ENCODE data around the gene NPS. TPM values are rescaled to one million over a fixed set of nuclear protein-coding genes. Genes with fewer than 3 reads are reported as not detected.

The NPS gene
- polyA plus RNA-seq: not detected

GRCh38 chr10:127549009-127549408 is at the start of gene NPS:
TSS of gene NPS (plus strand) at chr10:127549309. CDS start at chr10:127549369, 60 bp downstream.
- Mint-ChIP-seq H3K9me3 (peaks cover 6 to 31% (median 14%) of the 10 kb centered on the region in 6 donors), H3K36me3 (peaks cover 0 to 4% (median 0%) of the 10 kb centered on the region in 3 donors), H3K27ac (no peak within 1 kb of the TSS), H3K4me3 (no peak within 1 kb of the TSS), H3K4me1 (no peaks in the 10 kb centered on the region), H3K27me3 (ENCODE audit: low read depth in 3 of 3) (peaks cover 0 to 4% (median 4%) of the 10 kb centered on the region in 3 donors)
- DNase-seq: no peak

- peaks cover 8 to 10% (median 8%) of the 10 kb centered on the region in 3 donors for H3K27me3 Mint-ChIP-seq (ENCODE audit: low read depth in 3 of 3)
- H3K36me3 Mint-ChIP-seq: no peaks in the 10 kb centered on the region
- no peaks in the 10 kb centered on the region for H3K4me1 Mint-ChIP-seq
- H3K9me3 Mint-ChIP-seq: no peaks in the 10 kb centered on the region
- no peak overlapping the region for H3K4me3 Mint-ChIP-seq
- no peak for DNase-seq
- H3K27ac Mint-ChIP-seq: no peak overlapping the region
Observed at GRCh38 chr10:127500127-127500526, 49.0 kb upstream of the NPS start.

- H3K36me3 Mint-ChIP-seq: no peaks in the 10 kb centered on the region
- no peak overlapping the region for H3K27ac Mint-ChIP-seq
- no peak overlapping the region for H3K4me3 Mint-ChIP-seq
- H3K9me3 Mint-ChIP-seq: no peaks in the 10 kb centered on the region
- peaks cover 5 to 10% (median 7%) of the 10 kb centered on the region in 3 donors for H3K27me3 Mint-ChIP-seq (ENCODE audit: low read depth in 3 of 3)
- DNase-seq: no peak
- no peaks in the 10 kb centered on the region for H3K4me1 Mint-ChIP-seq
Observed at GRCh38 chr10:127506094-127506493, 43.0 kb upstream of the NPS start.

GRCh38 chr10:127522298-127522697 is 26.8 kb upstream of the NPS start:
- Mint-ChIP-seq H3K27ac (no peak overlapping the region), H3K27me3 (ENCODE audit: low read depth in 3 of 3) (peaks cover 0 to 5% (median 2%) of the 10 kb centered on the region in 3 donors), H3K9me3 (peaks cover 0 to 2% (median 0%) of the 10 kb centered on the region in 6 donors), H3K36me3 (no peaks in the 10 kb centered on the region), H3K4me3 (no peak overlapping the region), H3K4me1 (no peaks in the 10 kb centered on the region)
- DNase-seq: no peak

- H3K36me3 Mint-ChIP-seq: no peaks in the 10 kb centered on the region
Observed at GRCh38 chr10:127523476-127523875, 25.6 kb upstream of the NPS start.

GRCh38 chr10:127524229-127524628 is 24.9 kb upstream of the NPS start:
- H3K27ac Mint-ChIP-seq: no peak overlapping the region
- H3K9me3 Mint-ChIP-seq: no peaks in the 10 kb centered on the region
- no peak overlapping the region for H3K4me3 Mint-ChIP-seq
- no peak for DNase-seq
- no peaks in the 10 kb centered on the region for H3K4me1 Mint-ChIP-seq
- H3K36me3 Mint-ChIP-seq: no peaks in the 10 kb centered on the region
- H3K27me3 Mint-ChIP-seq (ENCODE audit: low read depth in 3 of 3): peaks cover 0 to 9% (median 4%) of the 10 kb centered on the region in 3 donors

More at GRCh38 chr10:127523476-127523875, 25.6 kb upstream of the NPS start:
- Mint-ChIP-seq H3K4me3 (no peak overlapping the region), H3K4me1 (no peaks in the 10 kb centered on the region), H3K27ac (no peak overlapping the region), H3K9me3 (peaks cover 0 to 2% (median 0%) of the 10 kb centered on the region in 6 donors), H3K27me3 (ENCODE audit: low read depth in 3 of 3) (peaks cover 0 to 5% (median 2%) of the 10 kb centered on the region in 3 donors)
- DNase-seq: no peak

- no peaks in the 10 kb centered on the region for H3K36me3 Mint-ChIP-seq
Observed at GRCh38 chr10:127524908-127525665, 24.0 kb upstream of the NPS start.

GRCh38 chr10:127525686-127526085 is 23.4 kb upstream of the NPS start:
- no peaks in the 10 kb centered on the region for H3K36me3 Mint-ChIP-seq
- H3K9me3 Mint-ChIP-seq: no peaks in the 10 kb centered on the region
- no peak overlapping the region for H3K27ac Mint-ChIP-seq
- DNase-seq: no peak
- no peaks in the 10 kb centered on the region for H3K4me1 Mint-ChIP-seq
- H3K4me3 Mint-ChIP-seq: no peak overlapping the region
- H3K27me3 Mint-ChIP-seq (ENCODE audit: low read depth in 3 of 3): peaks cover 0 to 9% (median 2%) of the 10 kb centered on the region in 3 donors

More at GRCh38 chr10:127524908-127525665, 24.0 kb upstream of the NPS start:
- Mint-ChIP-seq H3K9me3 (no peaks in the 10 kb centered on the region), H3K27me3 (ENCODE audit: low read depth in 3 of 3) (peaks cover 0 to 9% (median 2%) of the 10 kb centered on the region in 3 donors), H3K27ac (no peak overlapping the region), H3K4me3 (no peak overlapping the region), H3K4me1 (no peaks in the 10 kb centered on the region)
- DNase-seq: no peak

- H3K4me3 Mint-ChIP-seq: no peak overlapping the region
- H3K27me3 Mint-ChIP-seq (ENCODE audit: low read depth in 3 of 3): peaks cover 0 to 9% (median 2%) of the 10 kb centered on the region in 3 donors
- H3K27ac Mint-ChIP-seq: no peak overlapping the region
- H3K36me3 Mint-ChIP-seq: no peaks in the 10 kb centered on the region
- H3K9me3 Mint-ChIP-seq: no peaks in the 10 kb centered on the region
- H3K4me1 Mint-ChIP-seq: no peaks in the 10 kb centered on the region
- DNase-seq: no peak
Observed at GRCh38 chr10:127526161-127526560, 22.9 kb upstream of the NPS start.

GRCh38 chr10:127527320-127527719 is 21.8 kb upstream of the NPS start:
- DNase-seq: no peak
- Mint-ChIP-seq H3K4me3 (no peak overlapping the region), H3K4me1 (no peaks in the 10 kb centered on the region), H3K27me3 (ENCODE audit: low read depth in 3 of 3) (peaks cover 2 to 11% (median 4%) of the 10 kb centered on the region in 3 donors), H3K36me3 (no peaks in the 10 kb centered on the region), H3K27ac (no peak overlapping the region), H3K9me3 (no peaks in the 10 kb centered on the region)

GRCh38 chr10:127527891-127528290 is 21.2 kb upstream of the NPS start:
- H3K4me1 Mint-ChIP-seq: no peaks in the 10 kb centered on the region
- no peaks in the 10 kb centered on the region for H3K9me3 Mint-ChIP-seq
- no peak for DNase-seq
- no peak overlapping the region for H3K4me3 Mint-ChIP-seq
- H3K27ac Mint-ChIP-seq: no peak overlapping the region
- H3K36me3 Mint-ChIP-seq: no peaks in the 10 kb centered on the region
- H3K27me3 Mint-ChIP-seq (ENCODE audit: low read depth in 3 of 3): peaks cover 2 to 7% (median 4%) of the 10 kb centered on the region in 3 donors

- Mint-ChIP-seq H3K27ac (no peak overlapping the region), H3K4me3 (no peak overlapping the region), H3K9me3 (no peaks in the 10 kb centered on the region), H3K4me1 (no peaks in the 10 kb centered on the region), H3K27me3 (ENCODE audit: low read depth in 3 of 3) (peaks cover 2 to 16% (median 5%) of the 10 kb centered on the region in 3 donors), H3K36me3 (no peaks in the 10 kb centered on the region)
- no peak for DNase-seq
Observed at GRCh38 chr10:127532193-127532592, 16.9 kb upstream of the NPS start.

- no peaks in the 10 kb centered on the region for H3K4me1 Mint-ChIP-seq
- no peak overlapping the region for H3K4me3 Mint-ChIP-seq
- no peak overlapping the region for H3K27ac Mint-ChIP-seq
- no peaks in the 10 kb centered on the region for H3K9me3 Mint-ChIP-seq
- DNase-seq: no peak
- no peaks in the 10 kb centered on the region for H3K36me3 Mint-ChIP-seq
- H3K27me3 Mint-ChIP-seq (ENCODE audit: low read depth in 3 of 3): peaks cover 2 to 16% (median 5%) of the 10 kb centered on the region in 3 donors
Observed at GRCh38 chr10:127532659-127533058, 16.4 kb upstream of the NPS start.

GRCh38 chr10:127534074-127534473 is 15.0 kb upstream of the NPS start:
- H3K4me1 Mint-ChIP-seq: no peaks in the 10 kb centered on the region
- H3K9me3 Mint-ChIP-seq: no peaks in the 10 kb centered on the region
- peaks cover 4 to 15% (median 6%) of the 10 kb centered on the region in 3 donors for H3K27me3 Mint-ChIP-seq (ENCODE audit: low read depth in 3 of 3)
- H3K36me3 Mint-ChIP-seq: no peaks in the 10 kb centered on the region
- no peak overlapping the region for H3K27ac Mint-ChIP-seq
- DNase-seq: no peak
- no peak overlapping the region for H3K4me3 Mint-ChIP-seq

GRCh38 chr10:127534496-127534895 is 14.6 kb upstream of the NPS start:
- Mint-ChIP-seq H3K27ac (no peak overlapping the region), H3K27me3 (ENCODE audit: low read depth in 3 of 3) (peaks cover 4 to 14% (median 5%) of the 10 kb centered on the region in 3 donors), H3K36me3 (no peaks in the 10 kb centered on the region), H3K4me3 (no peak overlapping the region), H3K9me3 (no peaks in the 10 kb centered on the region), H3K4me1 (no peaks in the 10 kb centered on the region)
- DNase-seq: no peak
